GM12892 (cell line): Measurements from ENCODE around the gene CBLB.

Source experiments
- POLR2A ChIP-seq: IDR thresholded peaks from 2 replicates; pipeline ENCODE4 v1.6.1; 2011; ENCODE audit warnings: low read depth, low read length, control low read depth
- POLR2AphosphoS5 ChIP-seq: IDR thresholded peaks from 2 replicates; pipeline ENCODE4 v1.6.1; 2011; ENCODE audit warnings: low read depth, low read length, control low read depth
- TAF1 ChIP-seq: IDR thresholded peaks from 2 replicates; pipeline ENCODE4 v1.6.1; 2011; ENCODE audit warnings: low read depth, mild to moderate bottlenecking, control low read depth, low read length, borderline replicate concordance

- TF ChIP-seq POLR2AphosphoS5 (no peak), POLR2A (no peak), TAF1 (no peak)
Observed at GRCh38 chr3:105799286-105799685, 69.5 kb downstream of the CBLB start.
